HG03159 (cell line): ENCODE results near the gene PML.
"Not testable (repeated sequence)": the region's sequence is repeated elsewhere in the genome, so short reads cannot be mapped to it uniquely, and the experiment has no call there.

ENCODE experiments used
- ATAC-seq: cut with Tn5 transposase; IDR thresholded peaks from one replicate; pipeline ENCODE4 v1.9.1; 2021; ENCODE audit warnings: mild to moderate bottlenecking, moderate library complexity; ENCODE audit not compliant: unreplicated experiment

The PML gene

DNA sequence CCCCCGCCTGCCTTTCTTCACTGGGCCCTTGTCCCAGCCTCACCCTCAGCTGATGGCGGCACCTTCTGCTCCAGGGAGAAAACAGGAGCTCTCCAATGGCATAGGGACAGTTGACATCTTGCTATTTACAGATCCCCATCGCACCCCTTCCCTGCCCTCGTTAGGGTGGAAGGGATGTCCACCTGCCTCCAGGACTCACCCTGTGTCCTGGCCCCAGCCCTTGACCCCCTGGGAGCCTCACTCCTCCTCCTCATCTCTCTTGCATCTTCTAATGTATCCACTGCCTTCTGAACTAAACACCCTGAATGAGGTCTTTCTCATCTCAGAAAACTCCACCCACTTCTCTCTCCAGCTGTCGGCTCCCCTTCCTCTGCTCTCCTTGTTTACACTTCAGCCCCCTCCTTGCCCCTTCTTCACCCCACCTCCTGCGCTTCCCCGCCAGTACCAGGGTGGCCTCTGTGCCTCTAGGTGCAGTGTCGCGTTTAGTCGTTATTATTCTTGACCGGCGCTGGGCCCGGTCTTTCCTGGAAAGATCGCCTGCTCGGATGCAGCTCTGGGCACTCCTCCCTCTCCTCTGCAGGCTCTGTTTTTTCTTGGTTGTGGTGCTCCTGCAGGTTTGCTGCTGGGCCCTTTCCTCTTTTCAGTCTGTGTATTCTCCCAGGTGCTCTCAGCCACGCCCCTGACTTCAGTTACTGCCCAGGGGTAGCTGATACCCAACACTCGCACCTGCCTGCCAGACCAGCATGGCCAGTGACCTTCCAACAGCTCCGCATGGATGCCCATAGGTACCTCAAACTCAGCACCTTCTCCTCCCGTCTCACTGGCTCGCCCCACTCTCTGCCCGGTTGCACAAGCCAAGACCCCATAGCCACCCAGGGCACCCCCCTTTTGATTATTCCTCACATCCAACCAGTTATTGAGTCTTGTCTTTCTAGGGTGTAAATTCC lies 42.9 kb downstream of the PML start:
- no peak for ATAC-seq

DNA sequence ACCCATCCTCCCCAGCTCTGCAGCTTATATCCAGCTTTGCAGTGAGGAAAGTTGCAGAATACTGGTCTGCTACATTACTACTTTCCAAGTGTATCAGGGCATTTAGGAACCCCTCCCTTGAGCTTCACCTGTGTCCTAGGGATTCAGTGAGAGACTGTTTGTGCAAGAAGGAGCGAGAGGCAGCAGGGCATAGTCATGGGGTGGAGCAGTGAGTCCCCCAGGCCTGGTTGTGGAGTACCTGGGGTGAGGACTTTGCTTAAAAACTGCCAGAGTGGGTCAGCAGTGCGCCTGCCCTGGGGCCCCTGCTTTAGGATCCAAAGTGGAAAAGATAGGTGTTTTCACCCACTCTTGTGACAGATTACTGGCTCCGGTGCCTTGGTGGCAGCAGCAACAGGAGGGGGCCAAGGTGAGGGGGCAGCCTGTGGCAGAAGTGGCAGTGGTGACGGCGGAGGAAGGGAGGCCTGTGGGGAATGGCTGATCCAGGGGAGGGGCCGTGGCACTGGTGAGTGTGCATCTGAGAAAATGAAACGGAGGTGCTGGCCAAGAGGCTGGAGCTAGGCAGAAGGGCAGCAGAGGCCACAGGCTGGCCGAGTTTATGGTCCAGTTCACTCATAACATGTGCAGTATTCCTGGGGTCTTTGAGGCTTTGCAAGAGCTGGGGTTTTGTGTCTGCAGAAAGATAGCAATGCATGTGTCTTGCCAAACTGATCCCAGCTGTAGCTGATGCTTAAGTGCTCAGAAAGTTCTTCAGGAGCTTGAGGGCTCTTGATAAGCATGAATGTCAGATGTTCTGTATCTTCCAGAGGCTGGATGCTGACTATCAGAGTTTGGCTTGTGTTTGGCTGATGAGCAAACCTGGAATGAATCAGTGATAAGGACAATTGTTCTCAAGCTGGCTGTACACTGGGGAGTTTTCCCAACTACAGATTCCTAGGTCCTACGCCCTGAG lies 44.5 kb downstream of the PML start:
- ATAC-seq, result no peak

DNA sequence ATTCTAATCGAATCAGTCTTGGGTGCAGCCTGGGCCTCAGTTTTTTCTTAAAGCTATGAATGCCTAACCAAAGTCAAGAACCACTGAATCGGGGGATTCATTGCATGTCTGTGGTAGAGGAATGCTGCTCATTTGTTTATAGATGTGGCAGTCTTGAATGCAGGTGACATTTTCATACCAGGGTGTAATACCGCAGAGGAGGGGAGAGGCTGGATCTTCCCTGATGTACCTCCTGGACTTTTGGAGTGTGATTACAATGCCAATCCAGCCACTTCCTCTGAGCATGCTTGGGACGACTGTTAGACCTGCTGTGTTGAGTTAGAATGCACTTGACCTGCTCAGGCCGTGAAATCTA lies 45.1 kb downstream of the PML start:
- ATAC-seq, result no peak

DNA sequence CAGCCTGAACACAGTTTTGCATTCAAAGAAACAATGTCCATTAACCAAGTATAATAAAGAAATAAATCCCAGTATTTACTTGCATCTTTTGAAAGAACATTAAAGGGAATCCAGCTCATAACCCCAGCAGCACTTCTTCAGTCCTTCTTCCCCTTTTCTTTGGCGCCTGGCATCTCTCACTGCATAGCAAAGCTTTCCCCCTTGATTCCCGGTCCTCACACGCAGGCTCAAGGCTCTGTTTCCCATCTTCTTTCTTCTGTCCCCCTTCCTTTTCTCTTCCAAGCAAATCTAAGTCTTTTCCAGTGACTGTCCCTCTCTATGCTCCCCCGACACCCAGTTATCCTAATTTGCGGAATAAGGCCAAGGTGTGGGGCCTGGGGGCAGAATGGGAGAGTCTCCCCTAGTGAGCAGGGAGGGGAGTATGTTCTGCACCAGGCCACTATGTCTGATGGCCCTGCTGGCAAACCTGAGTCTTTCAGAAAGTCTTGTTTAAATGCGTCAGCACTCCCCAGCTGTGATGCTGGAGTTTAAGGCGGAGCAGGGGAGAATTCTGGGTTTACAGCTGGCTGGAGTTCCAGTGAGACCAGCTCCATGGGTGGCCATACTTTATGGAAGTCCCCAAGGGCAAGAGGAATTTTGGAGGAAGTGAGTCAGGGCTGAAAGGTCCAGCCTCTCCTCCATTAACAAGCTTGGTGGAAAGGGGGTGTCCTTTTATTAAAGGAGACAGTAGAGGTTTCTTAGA lies 45.8 kb downstream of the PML start:
- ATAC-seq, result no peak

DNA sequence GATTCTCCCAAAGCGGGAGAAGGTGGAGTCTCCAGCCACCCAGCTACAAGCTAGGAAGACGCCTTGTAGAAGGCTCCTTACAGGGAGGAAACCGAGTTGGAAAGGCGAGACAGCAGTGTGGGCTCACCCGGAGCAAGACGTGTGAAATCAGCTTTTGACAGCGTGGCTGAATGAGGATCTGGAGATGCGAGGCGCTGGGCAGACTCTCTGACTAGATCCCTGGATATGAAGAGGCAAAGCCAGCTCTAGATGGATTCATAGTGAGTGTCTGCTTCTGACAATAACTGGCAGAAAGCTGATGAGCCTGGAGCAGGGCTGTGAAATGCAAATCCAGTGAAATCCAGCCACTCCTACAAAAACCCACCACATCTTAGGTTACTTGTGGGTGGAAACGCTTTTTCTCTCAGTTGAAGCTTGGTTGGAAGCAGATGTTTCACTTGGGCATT lies 46.8 kb downstream of the PML start:
- no peak for ATAC-seq

DNA sequence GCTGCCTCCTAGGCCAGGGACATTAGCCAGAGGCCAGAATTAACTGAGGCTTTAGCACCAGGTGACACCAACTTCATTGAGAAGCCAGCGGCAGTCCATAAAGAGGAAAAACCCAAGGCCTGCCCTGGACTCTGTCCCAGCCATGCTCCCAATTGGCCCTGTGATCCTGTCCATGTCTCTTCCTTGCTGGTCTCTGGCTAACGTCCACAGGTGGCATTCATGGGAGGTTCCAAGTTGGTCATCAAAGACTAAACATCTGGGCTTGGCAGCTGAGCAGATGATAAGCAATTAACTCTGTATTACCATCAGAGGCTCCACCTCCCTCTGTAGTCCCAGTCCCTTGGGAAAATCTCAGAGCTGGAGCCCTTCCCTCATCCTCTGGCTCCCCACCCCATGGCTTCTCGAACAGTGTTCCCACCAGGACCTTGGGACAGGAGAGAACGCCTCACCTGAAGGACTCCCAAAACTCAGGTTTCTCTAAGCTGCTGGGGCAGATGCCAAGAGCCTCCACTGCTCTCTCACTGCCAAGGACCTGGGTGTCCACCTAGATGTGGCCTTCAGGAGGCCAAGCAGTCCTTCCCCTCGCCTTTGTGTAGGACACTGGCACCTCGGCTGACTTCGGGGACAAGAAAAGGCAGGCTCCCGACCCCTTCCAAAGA lies 47.4 kb downstream of the PML start:
- no peak for ATAC-seq

DNA sequence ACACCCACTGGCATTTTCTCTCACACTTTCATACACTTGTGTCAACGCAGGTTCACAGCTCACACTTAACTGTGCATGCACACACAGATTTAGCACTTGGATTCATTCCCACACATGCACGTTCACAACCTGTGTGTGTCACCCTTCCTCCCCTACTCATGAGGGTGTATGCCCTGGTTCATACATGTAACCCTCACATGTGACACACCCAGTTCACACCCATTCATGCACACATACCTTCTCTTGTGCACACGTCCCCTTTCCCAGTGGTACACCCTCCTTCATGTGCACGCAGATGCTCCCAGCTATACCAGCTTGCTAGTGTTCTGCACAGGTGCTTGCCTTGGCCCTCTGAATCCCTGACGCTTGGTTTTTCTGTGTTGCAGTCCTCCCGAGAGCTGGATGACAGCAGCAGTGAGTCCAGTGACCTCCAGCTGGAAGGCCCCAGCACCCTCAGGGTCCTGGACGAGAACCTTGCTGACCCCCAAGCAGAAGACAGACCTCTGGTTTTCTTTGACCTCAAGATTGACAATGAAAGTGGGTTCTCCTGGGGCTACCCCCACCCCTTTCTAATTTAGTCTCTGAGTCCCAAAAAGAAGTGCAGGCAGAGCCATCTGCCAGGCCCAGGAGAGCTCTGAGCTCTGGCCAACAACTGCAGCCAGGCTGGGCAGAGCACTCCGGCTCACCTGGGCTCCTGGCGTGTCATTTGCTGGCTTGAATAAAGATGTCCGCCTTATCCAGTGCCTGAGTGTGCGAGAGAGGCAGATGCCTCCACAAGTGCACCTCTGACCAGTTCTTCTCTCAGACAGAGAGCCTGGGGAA lies 48.3 kb downstream of the PML start:
- ATAC-seq, result no peak

DNA sequence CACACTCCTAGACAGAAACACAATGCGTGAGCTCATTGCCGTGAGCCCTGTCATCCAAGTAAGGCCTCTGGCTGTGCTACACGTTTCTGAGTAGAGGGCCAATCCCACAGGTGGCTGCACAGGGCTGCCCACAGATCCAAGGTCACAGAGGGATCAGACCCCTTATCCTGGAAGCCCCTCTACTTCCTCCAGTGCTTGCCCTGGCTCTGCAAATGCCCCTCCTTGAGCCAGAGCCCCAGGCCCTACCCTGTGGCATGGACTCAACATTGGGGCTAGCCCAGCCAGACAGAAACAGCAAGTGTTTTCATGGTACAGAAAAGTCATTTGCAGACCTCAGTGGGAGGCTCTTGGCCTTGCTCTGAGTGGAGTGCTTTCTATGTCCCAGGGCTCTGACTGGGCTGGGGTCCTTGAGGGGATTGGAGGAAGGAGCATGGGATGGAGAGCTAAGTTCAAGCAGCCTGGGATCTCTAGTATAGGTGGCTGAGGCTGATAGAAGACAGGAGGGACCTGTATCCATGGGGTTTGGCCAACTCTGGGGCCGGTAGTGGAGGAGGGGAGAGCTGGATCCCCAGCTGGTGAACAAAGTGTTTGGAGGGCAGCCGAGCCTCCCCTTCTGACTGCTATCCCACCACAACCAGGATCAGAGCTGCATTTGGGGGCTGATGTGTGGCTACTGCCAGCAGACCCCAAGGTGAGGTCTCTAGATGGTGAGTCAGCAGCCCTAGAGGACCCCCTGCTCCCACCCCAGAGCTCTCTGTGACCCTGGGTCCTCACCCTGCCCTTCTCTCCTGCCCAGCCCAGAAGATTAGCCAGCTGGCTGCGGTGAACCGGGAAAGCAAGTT lies 49.1 kb downstream of the PML start:
- ATAC-seq, result no peak

DNA sequence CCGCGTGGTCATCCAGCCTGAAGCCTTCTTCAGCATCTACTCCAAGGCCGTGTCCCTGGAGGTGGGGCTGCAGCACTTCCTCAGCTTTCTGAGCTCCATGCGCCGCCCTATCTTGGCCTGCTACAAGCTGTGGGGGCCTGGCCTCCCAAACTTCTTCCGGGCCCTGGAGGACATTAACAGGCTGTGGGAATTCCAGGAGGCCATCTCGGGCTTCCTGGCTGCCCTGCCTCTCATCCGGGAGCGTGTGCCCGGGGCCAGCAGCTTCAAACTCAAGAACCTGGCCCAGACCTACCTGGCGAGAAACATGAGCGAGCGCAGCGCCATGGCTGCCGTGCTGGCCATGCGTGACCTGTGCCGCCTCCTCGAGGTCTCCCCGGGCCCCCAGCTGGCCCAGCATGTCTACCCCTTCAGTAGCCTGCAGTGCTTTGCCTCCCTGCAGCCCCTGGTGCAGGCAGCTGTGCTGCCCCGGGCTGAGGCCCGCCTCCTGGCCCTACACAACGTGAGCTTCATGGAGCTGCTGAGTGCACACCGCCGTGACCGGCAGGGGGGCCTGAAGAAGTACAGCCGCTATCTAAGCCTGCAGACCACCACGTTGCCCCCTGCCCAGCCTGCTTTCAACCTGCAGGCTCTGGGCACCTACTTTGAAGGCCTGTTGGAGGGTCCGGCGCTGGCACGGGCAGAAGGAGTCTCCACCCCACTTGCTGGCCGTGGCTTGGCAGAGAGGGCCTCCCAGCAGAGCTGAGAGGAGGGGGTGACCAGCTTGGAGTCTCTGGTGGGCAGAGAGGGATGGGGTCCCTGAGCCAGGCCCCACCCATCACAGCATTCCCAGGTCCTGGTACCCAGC lies 50.0 kb downstream of the PML start:
- ATAC-seq, result no peak

DNA sequence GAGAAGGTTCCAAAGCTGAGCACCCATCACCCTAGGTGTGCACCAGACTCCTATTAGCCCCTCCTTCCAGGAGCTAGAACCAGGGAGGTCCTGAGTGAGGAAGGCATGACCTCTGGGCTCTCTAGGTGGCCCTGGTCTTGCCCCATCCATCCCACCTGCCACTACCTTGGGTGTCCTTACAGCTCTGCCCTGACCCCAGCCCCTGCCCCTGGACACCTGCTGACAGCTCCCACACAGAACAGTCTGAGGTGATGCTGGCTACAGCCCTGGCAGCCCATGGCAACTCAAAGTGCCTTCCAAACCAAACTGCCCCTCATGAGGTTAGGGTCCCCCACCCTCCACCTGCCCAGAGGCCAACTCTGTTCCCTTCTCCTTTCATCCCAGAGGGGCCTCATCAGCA lies 50.7 kb downstream of the PML start:
- ATAC-seq, result no peak

DNA sequence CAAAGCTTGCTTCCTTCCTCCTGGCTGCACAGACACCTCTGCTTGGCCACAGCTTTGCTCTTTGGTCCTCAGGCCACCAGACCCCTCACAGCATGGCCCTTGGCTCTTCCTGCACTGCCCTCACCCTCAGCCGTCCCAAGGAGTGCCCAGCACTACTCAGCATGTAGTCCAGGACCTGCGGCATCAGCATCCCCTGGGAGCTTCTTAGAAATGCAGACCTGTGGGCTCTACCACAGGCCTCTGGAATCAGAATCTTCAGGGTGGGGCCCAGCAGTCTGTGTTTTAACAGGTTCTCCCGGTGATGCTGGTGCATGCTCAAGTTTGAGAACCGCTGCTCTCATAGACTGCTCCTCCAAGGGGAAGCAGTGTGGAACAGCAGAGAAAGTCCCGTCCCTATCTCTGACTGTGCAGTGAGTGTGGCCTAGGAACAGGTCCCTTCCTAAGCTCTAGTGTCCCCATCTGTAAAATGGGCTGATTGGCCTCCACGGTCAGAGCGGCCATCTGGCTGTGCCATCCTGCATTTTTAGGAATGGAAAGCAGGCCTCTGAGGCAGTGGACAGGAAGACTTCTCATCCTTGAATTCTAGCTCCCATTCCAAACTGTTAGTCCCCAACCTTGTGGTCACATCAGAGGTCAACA lies 51.2 kb downstream of the PML start:
- no peak for ATAC-seq

DNA sequence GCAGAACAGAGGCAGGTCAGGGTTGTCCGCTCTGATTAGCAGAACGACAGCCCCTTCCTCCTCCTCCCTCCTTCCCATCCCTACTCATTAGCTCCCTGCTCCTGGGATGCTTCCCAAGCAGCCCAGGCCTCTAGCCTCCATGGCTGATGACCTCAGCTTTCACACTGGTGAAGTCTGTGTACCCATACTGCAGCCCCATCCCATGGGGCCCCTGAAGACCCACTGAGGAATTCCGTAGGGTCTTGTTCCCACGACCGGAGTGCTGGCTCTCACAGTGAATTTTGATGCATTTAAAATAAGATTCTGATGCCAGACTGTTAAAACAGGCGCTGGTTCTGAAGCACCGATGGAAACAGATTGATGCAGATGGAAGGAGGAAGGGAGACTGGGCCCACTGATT lies 51.8 kb downstream of the PML start:
- no peak for ATAC-seq

DNA sequence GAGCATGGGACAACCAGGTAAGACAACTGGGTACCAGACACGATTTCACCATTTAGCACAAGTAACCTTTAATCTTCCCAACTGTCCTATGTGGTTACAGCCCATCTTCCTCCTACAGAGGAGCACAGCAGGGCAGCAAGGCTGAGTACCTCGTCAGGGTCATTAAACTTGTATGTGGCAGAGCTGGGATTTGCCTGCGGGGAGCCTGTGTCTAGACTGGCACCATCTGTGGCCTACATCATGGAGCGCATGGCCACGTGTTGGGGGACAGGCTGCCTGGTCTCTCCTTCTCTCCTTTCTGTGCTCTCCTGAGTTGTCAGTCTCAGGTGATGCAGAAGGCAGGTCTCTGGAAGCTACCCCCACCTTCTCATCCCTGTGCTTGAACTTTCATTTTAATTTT lies 55.6 kb downstream of the PML start:
- no peak for ATAC-seq

DNA sequence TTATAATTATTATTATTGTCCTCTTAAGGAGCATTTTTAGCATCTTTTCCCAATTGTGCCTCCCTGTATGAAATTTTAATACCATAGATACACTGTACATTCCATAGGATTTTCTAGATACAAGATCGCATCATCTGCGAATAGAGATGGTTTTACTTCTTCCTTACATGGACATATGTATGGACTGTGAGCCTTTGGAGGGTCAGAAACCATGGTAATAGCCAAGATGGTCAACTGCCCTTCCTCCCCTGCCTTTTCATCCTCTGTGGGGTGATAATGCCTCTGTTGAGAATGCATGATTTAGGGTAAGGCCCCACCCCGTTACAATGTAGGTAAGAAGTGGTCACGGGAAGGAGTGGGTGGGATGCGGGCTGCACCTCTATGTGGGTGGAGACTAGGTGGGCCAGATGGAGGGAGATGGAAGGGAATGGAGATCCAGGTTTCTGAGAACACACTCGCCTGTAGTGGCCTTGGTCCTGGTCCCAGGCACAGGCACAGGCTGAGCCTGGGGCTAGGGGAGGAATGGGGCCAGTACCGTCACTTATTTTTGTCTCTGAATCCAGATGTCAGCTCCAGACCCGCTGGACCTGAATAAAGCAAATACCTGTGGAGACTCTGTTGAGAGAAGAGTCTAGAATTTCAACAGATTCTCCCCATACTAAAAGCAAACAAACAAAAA lies 56.2 kb downstream of the PML start:
- no peak for ATAC-seq

DNA sequence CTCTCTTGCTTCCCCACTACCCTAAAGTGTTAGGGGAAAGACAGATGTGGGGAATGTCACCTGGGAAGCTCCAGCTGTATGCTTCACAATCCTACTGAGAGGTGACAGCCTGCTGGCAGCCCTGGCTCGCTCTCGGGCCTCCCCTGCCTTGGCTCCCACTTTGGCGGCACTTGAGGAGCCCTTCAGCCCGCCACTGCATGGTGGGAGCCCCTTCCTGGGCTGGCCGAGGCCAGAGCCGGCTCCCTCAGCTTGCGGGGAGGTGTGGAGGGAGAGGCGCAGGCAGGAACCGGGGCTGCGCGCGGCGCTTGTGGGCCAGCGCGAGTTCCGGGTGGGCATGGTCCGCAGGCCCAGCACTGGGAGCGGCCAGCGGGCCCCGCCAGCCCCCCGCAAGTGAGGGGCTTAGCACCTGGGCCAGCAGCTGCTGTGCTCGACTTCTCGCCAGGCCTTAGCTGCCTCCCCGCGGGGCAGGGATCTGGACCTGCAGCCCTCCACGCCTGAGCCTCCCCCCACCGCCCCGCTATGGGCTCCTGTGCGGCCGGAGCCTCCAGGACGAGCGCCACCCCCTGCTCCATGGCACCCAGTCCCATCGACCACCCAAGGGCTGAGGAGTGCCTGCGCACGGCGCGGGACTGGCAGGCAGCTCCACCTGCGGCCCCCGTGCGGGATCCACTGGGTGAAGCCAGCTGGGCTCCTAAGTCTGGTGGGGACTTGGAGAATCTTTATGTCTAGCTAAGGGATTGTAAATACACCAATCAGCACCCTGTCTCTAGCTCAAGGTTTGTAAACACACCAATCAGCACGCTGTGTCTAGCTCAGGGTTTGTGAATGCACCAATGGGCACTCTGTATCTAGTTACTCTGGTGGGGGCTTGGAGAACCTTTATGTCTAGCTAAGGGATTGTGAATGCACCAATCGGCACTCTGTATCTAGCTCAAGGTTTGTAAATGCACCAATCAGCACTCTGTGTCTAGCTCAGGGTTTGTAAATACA lies 58.0 kb downstream of the PML start:
- ATAC-seq, result not testable (repeated sequence)

DNA sequence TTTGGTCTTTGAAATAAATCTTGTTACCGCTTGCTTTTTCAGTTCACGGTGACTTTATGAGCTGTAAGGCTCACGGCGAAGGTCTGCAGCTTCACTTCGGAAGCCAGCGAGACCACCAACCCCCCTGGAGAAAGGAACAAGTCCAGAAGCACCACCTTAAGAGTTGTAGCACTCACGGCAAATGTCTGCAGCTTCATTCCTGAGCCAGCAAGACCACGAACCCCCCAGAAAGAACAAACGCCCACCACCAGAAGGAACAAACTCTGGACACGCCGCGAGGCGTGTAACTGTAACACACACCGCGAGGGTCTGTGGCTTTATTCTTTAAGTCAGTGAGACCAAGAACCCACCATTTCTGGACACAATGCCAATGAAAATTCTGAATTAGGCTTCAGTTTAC lies 59.0 kb downstream of the PML start:
- ATAC-seq, result no peak
